IPS DF 6.9 (cell line): ENCODE measurements around the gene PSKH1.

Source experiments
- DNase-seq: peaks from one replicate; pipeline ENCODE4 v3.0.0-alpha.2; 2013; ENCODE audit warnings: low read depth, low spot score
- H3K27ac ChIP-seq: one replicate; pipeline ENCODE4 v1.5.1; 2013; ENCODE audit warnings: low read length, control low read depth
- H3K27me3 ChIP-seq: 2 replicates; pipeline ENCODE4 v1.6.1; 2013; ENCODE audit warnings: mild to moderate bottlenecking, low read length; ENCODE audit not compliant: control insufficient read depth, insufficient read depth
- H3K36me3 ChIP-seq: 2 replicates; pipeline ENCODE4 v1.6.1; 2013; ENCODE audit warnings: low read length; ENCODE audit not compliant: control insufficient read depth, insufficient read depth
- H3K4me1 ChIP-seq: 2 replicates; pipeline ENCODE4 v1.6.1; 2013; ENCODE audit warnings: low read length; ENCODE audit not compliant: control insufficient read depth, insufficient read depth
- H3K4me3 ChIP-seq: 2 replicates; pipeline ENCODE4 v1.5.1; 2013; ENCODE audit warnings: mild to moderate bottlenecking, low read length
- H3K9me3 ChIP-seq: 2 replicates; pipeline ENCODE4 v1.6.1; 2013; ENCODE audit warnings: low read length, inconsistent platforms; ENCODE audit not compliant: control insufficient read depth, insufficient read depth
- whole genome bisulfite sequencing: extraction: QIAGEN DNeasy Blood & Tissue Kit; methylation state at CpG from one replicate; pipeline ENCODE4 v1.1.7; 2013; ENCODE audit warnings: mixed read lengths, missing lambda C conversion rate; ENCODE audit not compliant: insufficient read length, insufficient coverage; 5-methylcytosine and 5-hydroxymethylcytosine counted together

PSKH1 gene

GRCh38 chr16:67948015-67948414, 55.0 kb downstream of the PSKH1 start:
- DNase-seq, result no peak
- peaks cover 67% of the 10 kb centered on the region for H3K36me3 ChIP-seq
- H3K4me3 ChIP-seq, result no peak overlapping the region
- no peaks in the 10 kb centered on the region for H3K27me3 ChIP-seq
- H3K27ac ChIP-seq, result no peak overlapping the region
- H3K9me3 ChIP-seq, result no peaks in the 10 kb centered on the region
- no CpG with 5 or more reads among the region's 15 CpGs for WGBS
- no peaks in the 10 kb centered on the region; the same call in 1 of the 2 replicates for H3K4me1 ChIP-seq

- Histone ChIP-seq H3K4me1 (no peaks in the 10 kb centered on the region; the same call in 1 of the 2 replicates), H3K9me3 (no peaks in the 10 kb centered on the region), H3K27me3 (no peaks in the 10 kb centered on the region), H3K27ac (no peak overlapping the region), H3K4me3 (no peak overlapping the region), H3K36me3 (peaks cover 72% of the 10 kb centered on the region)
- no peak for DNase-seq
- no CpG with 5 or more reads among the region's 11 CpGs for WGBS
Observed at GRCh38 chr16:67949645-67950044, 56.6 kb downstream of the PSKH1 start.

GRCh38 chr16:67950335-67950843, 57.3 kb downstream of the PSKH1 start:
- no peaks in the 10 kb centered on the region for H3K27me3 ChIP-seq
- DNase-seq, result no peak
- H3K9me3 ChIP-seq, result no peaks in the 10 kb centered on the region
- peaks cover 68% of the 10 kb centered on the region for H3K36me3 ChIP-seq
- H3K4me3 ChIP-seq, result no peak overlapping the region
- no CpG with 5 or more reads among the region's 16 CpGs for WGBS
- no peaks in the 10 kb centered on the region; the same call in 1 of the 2 replicates for H3K4me1 ChIP-seq
- no peak overlapping the region for H3K27ac ChIP-seq

GRCh38 chr16:67951485-67951884, 58.4 kb downstream of the PSKH1 start:
- WGBS, result no CpG with 5 or more reads among the region's 12 CpGs
- Histone ChIP-seq H3K4me1 (no peaks in the 10 kb centered on the region; the same call in 1 of the 2 replicates), H3K4me3 (no peak overlapping the region), H3K27ac (no peak overlapping the region), H3K27me3 (no peaks in the 10 kb centered on the region), H3K36me3 (peaks cover 57% of the 10 kb centered on the region), H3K9me3 (no peaks in the 10 kb centered on the region)
- DNase-seq, result no peak

- Histone ChIP-seq H3K27ac (no peak overlapping the region), H3K4me3 (no peak overlapping the region), H3K4me1 (no peaks in the 10 kb centered on the region), H3K27me3 (no peaks in the 10 kb centered on the region), H3K9me3 (no peaks in the 10 kb centered on the region), H3K36me3 (peaks cover 48% of the 10 kb centered on the region)
- DNase-seq, result no peak
- no CpG with 5 or more reads among the region's 8 CpGs for WGBS
Observed at GRCh38 chr16:67953641-67954375, 60.8 kb downstream of the PSKH1 start.

GRCh38 chr16:67954421-67955196, 61.6 kb downstream of the PSKH1 start:
- no peaks in the 10 kb centered on the region for H3K27me3 ChIP-seq
- no peaks in the 10 kb centered on the region for H3K4me1 ChIP-seq
- no peak for DNase-seq
- H3K9me3 ChIP-seq, result no peaks in the 10 kb centered on the region
- no peak overlapping the region for H3K27ac ChIP-seq
- peaks cover 48% of the 10 kb centered on the region for H3K36me3 ChIP-seq
- WGBS, result no CpG with 5 or more reads among the region's 10 CpGs
- no peak overlapping the region for H3K4me3 ChIP-seq

- no peak for DNase-seq
- H3K27ac ChIP-seq, result no peak overlapping the region
- H3K4me3 ChIP-seq, result no peak overlapping the region
- no peaks in the 10 kb centered on the region for H3K27me3 ChIP-seq
- peaks cover 47% of the 10 kb centered on the region for H3K36me3 ChIP-seq
- no peaks in the 10 kb centered on the region for H3K4me1 ChIP-seq
- no peaks in the 10 kb centered on the region for H3K9me3 ChIP-seq
- WGBS, result no CpG with 5 or more reads among the region's 9 CpGs
Observed at GRCh38 chr16:67957622-67958021, 64.6 kb downstream of the PSKH1 start.

GRCh38 chr16:67959536-67960329, 66.7 kb downstream of the PSKH1 start:
- Histone ChIP-seq H3K4me3 (no peak overlapping the region), H3K27ac (no peak overlapping the region), H3K9me3 (no peaks in the 10 kb centered on the region), H3K36me3 (peaks cover 38% of the 10 kb centered on the region), H3K4me1 (peaks cover 2% of the 10 kb centered on the region; the same call in 1 of the 2 replicates), H3K27me3 (no peaks in the 10 kb centered on the region)
- no peak for DNase-seq
- WGBS, result no CpG with 5 or more reads among the region's 11 CpGs

- peaks cover 36% of the 10 kb centered on the region for H3K36me3 ChIP-seq
- H3K4me1 ChIP-seq, result peaks cover 8% of the 10 kb centered on the region
- no peak overlapping the region for H3K4me3 ChIP-seq
- no peaks in the 10 kb centered on the region for H3K9me3 ChIP-seq
- WGBS, result no CpG with 5 or more reads among the region's 13 CpGs
- H3K27ac ChIP-seq, result no peak overlapping the region
- H3K27me3 ChIP-seq, result no peaks in the 10 kb centered on the region
- DNase-seq, result no peak
Observed at GRCh38 chr16:67961551-67961957, 68.5 kb downstream of the PSKH1 start.

GRCh38 chr16:67962135-67962534, 69.1 kb downstream of the PSKH1 start:
- DNase-seq, result no peak
- Histone ChIP-seq H3K4me1 (peaks cover 12% of the 10 kb centered on the region), H3K9me3 (no peaks in the 10 kb centered on the region), H3K36me3 (peaks cover 36% of the 10 kb centered on the region), H3K27ac (no peak overlapping the region), H3K27me3 (no peaks in the 10 kb centered on the region), H3K4me3 (no peak overlapping the region)
- no CpG with 5 or more reads among the region's 8 CpGs for WGBS
